ENCODE results near the gene PRXL2B.

PRXL2B gene

GRCh38 chr1:2557482-2558400 is 28.8 kb upstream of the PRXL2B start:
- H3K4me3 ChIP-seq (ENCODE audit: low read depth, low read length): peak overlapping the region; percentile 89
- no peak for TF ChIP-seq CTCF (IDR thresholded peaks at IDR 0.05; ENCODE audit: low read depth, low read length, missing control alignments)
- no peak for DNase-seq (ENCODE audit: low read depth)

- no peak overlapping the region for H3K4me3 ChIP-seq (ENCODE audit: low read depth, low read length)
- no peak for DNase-seq (ENCODE audit: low read depth)
- no peak for TF ChIP-seq CTCF (IDR thresholded peaks at IDR 0.05; ENCODE audit: low read depth, low read length, missing control alignments)
Observed at GRCh38 chr1:2558420-2558819, 28.2 kb upstream of the PRXL2B start.

- no peak for TF ChIP-seq CTCF (IDR thresholded peaks at IDR 0.05; ENCODE audit: low read depth, low read length, missing control alignments)
- H3K4me3 ChIP-seq (ENCODE audit: low read depth, low read length): no peak overlapping the region
- DNase-seq (ENCODE audit: low read depth): no peak
Observed at GRCh38 chr1:2558861-2559260, 27.7 kb upstream of the PRXL2B start.

- H3K4me3 ChIP-seq (ENCODE audit: low read depth, low read length): no peak overlapping the region
- TF ChIP-seq CTCF (IDR thresholded peaks at IDR 0.05; ENCODE audit: low read depth, low read length, missing control alignments): no peak
- DNase-seq (ENCODE audit: low read depth): no peak
Observed at GRCh38 chr1:2559509-2560298, 26.9 kb upstream of the PRXL2B start.

GRCh38 chr1:2560299-2561073 is 26.1 kb upstream of the PRXL2B start:
- no peak for DNase-seq (ENCODE audit: low read depth)
- no peak overlapping the region for H3K4me3 ChIP-seq (ENCODE audit: low read depth, low read length)
- no peak for TF ChIP-seq CTCF (IDR thresholded peaks at IDR 0.05; ENCODE audit: low read depth, low read length, missing control alignments)

- DNase-seq (ENCODE audit: low read depth): no peak
- TF ChIP-seq CTCF (IDR thresholded peaks at IDR 0.05; ENCODE audit: low read depth, low read length, missing control alignments): no peak
- H3K4me3 ChIP-seq (ENCODE audit: low read depth, low read length): no peak overlapping the region
Observed at GRCh38 chr1:2561446-2561845, 25.1 kb upstream of the PRXL2B start.
